PFSK-1 (cell line): ENCODE results near the gene THEM5.

Source experiments
- FOXP2 ChIP-seq: optimal IDR thresholded peaks from 2 replicates; pipeline ENCODE3; 2011; ENCODE audit warnings: borderline replicate concordance, control low read depth, inconsistent platforms; ENCODE audit not compliant: insufficient read depth; ENCODE audit errors: extremely low read length, extremely low read depth
- POLR2AphosphoS5 ChIP-seq: IDR thresholded peaks from 2 replicates; pipeline ENCODE4 v1.6.1; 2012; ENCODE audit warnings: low read depth, mild to moderate bottlenecking, control low read depth, low read length, moderate library complexity
- TAF1 ChIP-seq: IDR thresholded peaks from 2 replicates; pipeline ENCODE4 v1.6.1; 2012; ENCODE audit warnings: low read length, control low read depth, borderline replicate concordance; ENCODE audit not compliant: insufficient read depth
- TF ChIP-seq, protein P1 (sequence below), 2 experiments: IDR thresholded peaks; 2 replicates each; pipeline versions ENCODE4 v1.6.1 to v1.8.0; 2011 to 2012; ENCODE audit warnings: low read depth in 2 of 2, low read length in 2 of 2, control low read depth in 1 of 2, inconsistent platforms in 1 of 2, mild to moderate bottlenecking in 1 of 2, moderate library complexity in 1 of 2; ENCODE audit not compliant: insufficient read depth in 1 of 2

DNA sequence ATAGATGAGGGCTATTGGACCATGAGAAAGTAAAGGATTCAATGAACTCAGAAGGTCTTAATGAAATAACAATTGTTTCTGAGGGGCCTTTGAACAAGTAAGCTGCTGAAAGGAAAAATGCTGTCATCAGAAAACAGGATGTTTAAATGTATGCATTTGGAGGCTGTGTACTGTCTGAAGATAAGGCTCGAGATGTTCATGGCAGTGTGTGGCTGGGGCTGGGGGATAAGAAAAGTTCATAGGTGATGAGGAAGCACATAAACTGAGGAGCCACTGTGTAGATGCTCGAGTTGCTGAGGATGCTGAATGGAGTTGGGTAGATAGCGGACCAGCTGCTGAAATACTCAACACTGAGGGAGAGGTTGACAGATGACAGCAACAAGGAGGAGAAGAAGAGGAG lies 38.0 kb upstream of the THEM5 start:
- TF ChIP-seq, protein P1, sequence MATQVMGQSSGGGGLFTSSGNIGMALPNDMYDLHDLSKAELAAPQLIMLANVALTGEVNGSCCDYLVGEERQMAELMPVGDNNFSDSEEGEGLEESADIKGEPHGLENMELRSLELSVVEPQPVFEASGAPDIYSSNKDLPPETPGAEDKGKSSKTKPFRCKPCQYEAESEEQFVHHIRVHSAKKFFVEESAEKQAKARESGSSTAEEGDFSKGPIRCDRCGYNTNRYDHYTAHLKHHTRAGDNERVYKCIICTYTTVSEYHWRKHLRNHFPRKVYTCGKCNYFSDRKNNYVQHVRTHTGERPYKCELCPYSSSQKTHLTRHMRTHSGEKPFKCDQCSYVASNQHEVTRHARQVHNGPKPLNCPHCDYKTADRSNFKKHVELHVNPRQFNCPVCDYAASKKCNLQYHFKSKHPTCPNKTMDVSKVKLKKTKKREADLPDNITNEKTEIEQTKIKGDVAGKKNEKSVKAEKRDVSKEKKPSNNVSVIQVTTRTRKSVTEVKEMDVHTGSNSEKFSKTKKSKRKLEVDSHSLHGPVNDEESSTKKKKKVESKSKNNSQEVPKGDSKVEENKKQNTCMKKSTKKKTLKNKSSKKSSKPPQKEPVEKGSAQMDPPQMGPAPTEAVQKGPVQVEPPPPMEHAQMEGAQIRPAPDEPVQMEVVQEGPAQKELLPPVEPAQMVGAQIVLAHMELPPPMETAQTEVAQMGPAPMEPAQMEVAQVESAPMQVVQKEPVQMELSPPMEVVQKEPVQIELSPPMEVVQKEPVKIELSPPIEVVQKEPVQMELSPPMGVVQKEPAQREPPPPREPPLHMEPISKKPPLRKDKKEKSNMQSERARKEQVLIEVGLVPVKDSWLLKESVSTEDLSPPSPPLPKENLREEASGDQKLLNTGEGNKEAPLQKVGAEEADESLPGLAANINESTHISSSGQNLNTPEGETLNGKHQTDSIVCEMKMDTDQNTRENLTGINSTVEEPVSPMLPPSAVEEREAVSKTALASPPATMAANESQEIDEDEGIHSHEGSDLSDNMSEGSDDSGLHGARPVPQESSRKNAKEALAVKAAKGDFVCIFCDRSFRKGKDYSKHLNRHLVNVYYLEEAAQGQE (IDR thresholded peaks at IDR 0.05; ENCODE audit: insufficient read depth in 1 of 2, low read depth in 2 of 2, low read length in 2 of 2) = no peak
- TF ChIP-seq TAF1 = no peak
- TF ChIP-seq POLR2AphosphoS5 = no peak
- TF ChIP-seq FOXP2 = no peak
